Fibroblast of lung (primary cell): ENCODE results near the gene CLIC4. TPM values are rescaled to one million over a fixed set of nuclear protein-coding genes. Genes with fewer than 3 reads are reported as not detected.

Source experiments
- DNase-seq, 2 donors: peaks; one replicate each; pipeline versions ENCODE4 v3.0.0 to v3.0.0-alpha.2; 2010; ENCODE audit warnings: low read depth in 2 of 2
- H2AFZ ChIP-seq: 2 replicates; pipeline ENCODE4 v1.5.1; 2012; ENCODE audit warnings: low read length, control low read depth, inconsistent platforms
- H3K27ac ChIP-seq: 2 replicates; pipeline ENCODE4 v1.5.1; 2011; ENCODE audit warnings: low read length, control low read depth; ENCODE audit not compliant: insufficient read depth
- H3K27me3 ChIP-seq: 2 replicates; pipeline ENCODE4 v1.5.1; 2011; ENCODE audit warnings: mild to moderate bottlenecking, low read length; ENCODE audit not compliant: control insufficient read depth, insufficient read depth
- H3K36me3 ChIP-seq: 2 replicates; pipeline ENCODE4 v1.5.1; 2011; ENCODE audit warnings: low read length; ENCODE audit not compliant: control insufficient read depth, insufficient read depth
- H3K4me1 ChIP-seq: 2 replicates; pipeline ENCODE4 v1.5.1; 2011; ENCODE audit warnings: low read length; ENCODE audit not compliant: control insufficient read depth, insufficient read depth; ENCODE audit errors: extremely low read depth
- H3K4me2 ChIP-seq: 2 replicates; pipeline ENCODE4 v1.5.1; 2011; ENCODE audit warnings: low read length, control low read depth; ENCODE audit not compliant: insufficient read depth; ENCODE audit errors: extremely low read depth
- H3K4me3 ChIP-seq, 4 experiments: fragments of 200-600 bp in 1 of 4; sonication (generic) in 1 of 4; replicated peaks in 1 of 4; 2 replicates each; pipeline ENCODE4 v1.5.1; 2011 to 2016; ENCODE audit warnings: low read length in 4 of 4, low read depth in 3 of 4, mild to moderate bottlenecking in 3 of 4, control low read depth in 2 of 4, inconsistent platforms in 1 of 4, mixed read lengths in 1 of 4; ENCODE audit not compliant: insufficient read depth in 1 of 4; ENCODE audit errors: control extremely low read depth in 1 of 4
- H3K79me2 ChIP-seq: 2 replicates; pipeline ENCODE4 v1.5.1; 2012; ENCODE audit warnings: mild to moderate bottlenecking, low read length, inconsistent platforms; ENCODE audit not compliant: control insufficient read depth, insufficient read depth
- H3K9ac ChIP-seq: 2 replicates; pipeline ENCODE4 v1.5.1; 2011; ENCODE audit warnings: mild to moderate bottlenecking, low read length, control low read depth; ENCODE audit not compliant: insufficient read depth
- H3K9me3 ChIP-seq: 2 replicates; pipeline ENCODE4 v1.5.1; 2012; ENCODE audit warnings: low read depth, low read length; ENCODE audit not compliant: control insufficient read depth, insufficient read depth
- H4K20me1 ChIP-seq: 2 replicates; pipeline ENCODE4 v1.5.1; 2011; ENCODE audit warnings: low read length; ENCODE audit not compliant: control insufficient read depth, insufficient read depth; ENCODE audit errors: extremely low read depth
- EZH2 ChIP-seq: IDR thresholded peaks from 2 replicates; pipeline ENCODE4 v1.5.1; 2012; ENCODE audit warnings: low read length, control low read depth, mild to moderate bottlenecking; ENCODE audit errors: missing control alignments
- polyA plus RNA-seq, 2 donors: library from polyadenylated mRNA; depleted of rRNA in 1 of 2; stranded (reverse) in 1 of 2; unstranded in 1 of 2; fragments of >200 nt; gene quantifications; 2 replicates each; pipeline ENCODE4 v1.2.1, GENCODE V29; 2011 to 2012; ENCODE audit warnings: missing spikeins in 1 of 2
- total RNA-seq: library from RNA; depleted of rRNA; stranded (reverse); fragments of >200 nt; gene quantifications from 2 replicates; pipeline ENCODE4 v1.2.1, GENCODE V29; 2014
- TF ChIP-seq, protein P1 (sequence below), 2 donors: IDR thresholded peaks in 1 of 2; conservative IDR thresholded peaks in 1 of 2; 1 replicate in 1 of 2; 2 replicates in 1 of 2; pipeline ENCODE4 v1.5.1; 2011 to 2012; ENCODE audit warnings: low read length in 2 of 2, control low read depth in 1 of 2, inconsistent platforms in 1 of 2, low read depth in 1 of 2, mild to moderate bottlenecking in 1 of 2

CLIC4 gene
- total and polyA plus RNA-seq, 2 donors (not counting 1 experiment from before 2014, with no cell fraction given): 368 to 494 TPM

- no peak overlapping the region for H3K4me2 ChIP-seq
- TF ChIP-seq EZH2: no peak
- TF ChIP-seq, protein P1, sequence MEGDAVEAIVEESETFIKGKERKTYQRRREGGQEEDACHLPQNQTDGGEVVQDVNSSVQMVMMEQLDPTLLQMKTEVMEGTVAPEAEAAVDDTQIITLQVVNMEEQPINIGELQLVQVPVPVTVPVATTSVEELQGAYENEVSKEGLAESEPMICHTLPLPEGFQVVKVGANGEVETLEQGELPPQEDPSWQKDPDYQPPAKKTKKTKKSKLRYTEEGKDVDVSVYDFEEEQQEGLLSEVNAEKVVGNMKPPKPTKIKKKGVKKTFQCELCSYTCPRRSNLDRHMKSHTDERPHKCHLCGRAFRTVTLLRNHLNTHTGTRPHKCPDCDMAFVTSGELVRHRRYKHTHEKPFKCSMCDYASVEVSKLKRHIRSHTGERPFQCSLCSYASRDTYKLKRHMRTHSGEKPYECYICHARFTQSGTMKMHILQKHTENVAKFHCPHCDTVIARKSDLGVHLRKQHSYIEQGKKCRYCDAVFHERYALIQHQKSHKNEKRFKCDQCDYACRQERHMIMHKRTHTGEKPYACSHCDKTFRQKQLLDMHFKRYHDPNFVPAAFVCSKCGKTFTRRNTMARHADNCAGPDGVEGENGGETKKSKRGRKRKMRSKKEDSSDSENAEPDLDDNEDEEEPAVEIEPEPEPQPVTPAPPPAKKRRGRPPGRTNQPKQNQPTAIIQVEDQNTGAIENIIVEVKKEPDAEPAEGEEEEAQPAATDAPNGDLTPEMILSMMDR (conservative IDR thresholded peaks at IDR 0.05 in 1 of 2, IDR thresholded peaks at IDR 0.05 in 1 of 2; ENCODE audit: low read depth in 1 of 2, low read length in 2 of 2): no peak
- no peak overlapping the region for H3K4me3 ChIP-seq
- no peak overlapping the region for H3K9ac ChIP-seq
- no peak overlapping the region for H2AFZ ChIP-seq
- no peaks in the 10 kb centered on the region for H3K79me2 ChIP-seq
- no peak overlapping the region for H3K27ac ChIP-seq
- no peaks in the 10 kb centered on the region for H3K27me3 ChIP-seq
- no peaks in the 10 kb centered on the region for H3K4me1 ChIP-seq
- H3K36me3 ChIP-seq: no peaks in the 10 kb centered on the region
- H3K9me3 ChIP-seq: no peaks in the 10 kb centered on the region
- DNase-seq: no peak
- H4K20me1 ChIP-seq: no peaks in the 10 kb centered on the region
These were observed 147.2 kb downstream of the CLIC4 start for GRCh38 chr1:24892188-24893153.

DNA sequence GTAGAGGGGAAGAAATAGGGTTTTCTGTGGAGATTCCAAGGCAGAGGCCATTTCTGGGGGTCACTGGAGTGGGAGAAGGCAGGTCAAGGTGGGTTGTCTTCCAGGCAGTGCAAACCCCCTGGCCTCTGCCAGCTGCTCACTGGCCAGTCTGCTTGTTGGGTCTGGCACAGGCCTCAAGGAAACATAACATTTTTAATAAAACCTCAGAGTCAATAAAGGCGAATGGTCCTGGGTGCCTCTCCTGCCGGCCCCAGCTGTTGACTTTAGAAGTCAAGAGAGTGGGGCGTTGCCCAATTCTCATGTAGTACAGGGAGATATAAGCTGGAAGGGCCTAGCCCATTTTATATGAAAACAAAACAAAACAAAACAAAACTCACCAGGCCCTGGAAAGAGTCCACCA lies 148.2 kb downstream of the CLIC4 start:
- Histone ChIP-seq H3K9ac (no peak overlapping the region), H3K36me3 (no peaks in the 10 kb centered on the region), H3K4me3 (no peak overlapping the region), H3K4me2 (no peak overlapping the region), H3K4me1 (no peaks in the 10 kb centered on the region), H2AFZ (no peak overlapping the region), H3K27me3 (no peaks in the 10 kb centered on the region), H4K20me1 (no peaks in the 10 kb centered on the region), H3K9me3 (no peaks in the 10 kb centered on the region), H3K27ac (no peak overlapping the region), H3K79me2 (no peaks in the 10 kb centered on the region)
- TF ChIP-seq, protein P1 (conservative IDR thresholded peaks at IDR 0.05 in 1 of 2, IDR thresholded peaks at IDR 0.05 in 1 of 2; ENCODE audit: low read depth in 1 of 2, low read length in 2 of 2): no peak
- TF ChIP-seq EZH2: no peak
- DNase-seq: no peak

Other genes with a start within 250 kb of the CLIC4 start
- 2.3 and 5.0 TPM in 2 replicates for gene RCAN3, start 242.6 kb upstream of the CLIC4 start, total RNA-seq
- 12.9 and 17.3 TPM in 2 replicates for gene RCAN3, start 242.6 kb upstream of the CLIC4 start, polyA plus RNA-seq
- gene NCMAP, start 189.4 kb upstream of the CLIC4 start, total RNA-seq: not detected in 2 replicates
- gene NCMAP, start 189.4 kb upstream of the CLIC4 start, polyA plus RNA-seq: not detected in 2 replicates
- 28.5 and 30.7 TPM in 2 replicates for gene SRRM1, start 102.1 kb upstream of the CLIC4 start, total RNA-seq
- gene SRRM1, start 102.1 kb upstream of the CLIC4 start, polyA plus RNA-seq: 55.8 and 88.3 TPM in 2 replicates
- 0.26 and 0.66 TPM in 2 replicates for gene RUNX3, start 184.8 kb downstream of the CLIC4 start, total RNA-seq
- 0.48 and 1.8 TPM in 2 replicates for gene RUNX3, start 184.8 kb downstream of the CLIC4 start, polyA plus RNA-seq